B cell (primary cell): ENCODE data around the gene TPST1. TPM values are rescaled to one million over a fixed set of nuclear protein-coding genes. Genes with fewer than 3 reads are reported as not detected.

Experiments used
- ATAC-seq: fragments of 200-7000 bp; cut with Tn5 transposase; one replicate; pipeline ENCODE4 v1.10.0; 2021; ENCODE audit warnings: low read depth, mild to moderate bottlenecking, moderate number of reproducible peaks, moderate library complexity
- CTCF ChIA-PET: fragments of 350-600 bp; sonication (Branson Sonifier 250); formaldehyde crosslinking; loops from one replicate; lab custom pipeline; 2021; ENCODE audit warnings: antibody characterized with exemption, inconsistent platforms; lab: Charles Lee
- POLR2A ChIA-PET: fragments of 350-600 bp; sonication (Branson Sonifier 250); formaldehyde crosslinking; loops from one replicate; lab custom pipeline; 2021; ENCODE audit warnings: antibody characterized with exemption; lab: Charles Lee
- DNase-seq: peaks from one replicate; pipeline ENCODE4 v3.0.0; 2013
- H2AFZ ChIP-seq: 2 replicates; pipeline ENCODE4 v1.6.1; 2012; ENCODE audit warnings: mild to moderate bottlenecking, low read depth, low read length; ENCODE audit not compliant: insufficient read depth, poor library complexity, severe bottlenecking
- H3K27ac ChIP-seq, 2 donors: 1 replicate in 1 of 2; 2 replicates in 1 of 2; pipeline ENCODE4 v1.5.1; 2012 to 2013; ENCODE audit warnings: low read length in 2 of 2, mild to moderate bottlenecking in 2 of 2, moderate library complexity in 1 of 2
- H3K27me3 ChIP-seq, 4 experiments: fragments of 200-600 bp in 1 of 4; sonication (generic) in 1 of 4; replicated peaks in 1 of 4; 1 replicate in 2 of 4; 2 replicates in 2 of 4; pipeline versions ENCODE4 v1.6.1 to v1.7.0; 2013 to 2016; ENCODE audit warnings: low read length in 3 of 4, mild to moderate bottlenecking in 2 of 4, mixed read lengths in 1 of 4, moderate library complexity in 1 of 4; ENCODE audit not compliant: insufficient read depth in 4 of 4, control insufficient read depth in 3 of 4; ENCODE audit errors: control extremely low read depth in 1 of 4
- H3K36me3 ChIP-seq, 2 experiments: replicated peaks in 1 of 2; 1 replicate in 1 of 2; 2 replicates in 1 of 2; pipeline versions ENCODE4 v1.6.1 to v1.7.1; 2013; ENCODE audit warnings: low read length in 1 of 2; ENCODE audit not compliant: insufficient read depth in 2 of 2, control insufficient read depth in 1 of 2; ENCODE audit errors: control extremely low read depth in 1 of 2, extremely low read depth in 1 of 2
- H3K4me1 ChIP-seq, 2 donors: fragments of 200-600 bp in 1 of 2; sonication (generic) in 1 of 2; 1 replicate in 1 of 2; 2 replicates in 1 of 2; pipeline versions ENCODE4 v1.5.1 to v1.6.1; 2013 to 2017; ENCODE audit warnings: low read length in 2 of 2; ENCODE audit not compliant: control insufficient read depth in 2 of 2, insufficient read depth in 2 of 2
- H3K4me2 ChIP-seq: replicated peaks from 2 replicates; pipeline ENCODE3; 2012; ENCODE audit warnings: mild to moderate bottlenecking, low read depth, low read length; ENCODE audit not compliant: poor library complexity, severe bottlenecking
- H3K4me3 ChIP-seq, 5 experiments: fragments of 200-600 bp in 1 of 5; sonication (generic) in 1 of 5; 1 replicate in 3 of 5; 2 replicates in 2 of 5; pipeline versions ENCODE4 v1.5.1 to v1.7.0; 2011 to 2016; ENCODE audit warnings: low read length in 4 of 5, mild to moderate bottlenecking in 4 of 5, low read depth in 2 of 5, control low read depth in 1 of 5, moderate library complexity in 1 of 5; ENCODE audit not compliant: insufficient read depth in 1 of 5; ENCODE audit errors: control extremely low read depth in 1 of 5, extremely low read depth in 1 of 5
- H3K79me2 ChIP-seq: fragments of 200-600 bp; sonication (generic); one replicate; pipeline ENCODE4 v1.6.0; 2016; ENCODE audit warnings: low read length; ENCODE audit not compliant: control insufficient read depth, insufficient read depth
- H3K9ac ChIP-seq: fragments of 200-600 bp; sonication (generic); 2 replicates; pipeline ENCODE4 v1.6.1; 2017; ENCODE audit warnings: mild to moderate bottlenecking, low read length, moderate library complexity
- H3K9me3 ChIP-seq, 3 donors: one replicate each; pipeline versions ENCODE4 v1.6.1 to v1.7.1; 2013; ENCODE audit warnings: low read length in 2 of 3; ENCODE audit not compliant: control insufficient read depth in 2 of 3, insufficient read depth in 1 of 3; ENCODE audit errors: control extremely low read depth in 1 of 3
- H4K20me1 ChIP-seq: 2 replicates; pipeline ENCODE4 v1.6.0; 2012; ENCODE audit warnings: mild to moderate bottlenecking, low read length; ENCODE audit not compliant: insufficient read depth, control insufficient read depth, poor library complexity, severe bottlenecking
- H3K27ac Mint-ChIP-seq: one replicate; pipeline ENCODE4 v1.8.0; 2021; ENCODE audit warnings: mixed read lengths
- H3K27me3 Mint-ChIP-seq: one replicate; pipeline ENCODE4 v1.8.0; 2021; ENCODE audit warnings: mixed read lengths
- H3K4me1 Mint-ChIP-seq: one replicate; pipeline ENCODE4 v1.8.0; 2021; ENCODE audit warnings: mixed read lengths
- H3K4me3 Mint-ChIP-seq: one replicate; pipeline ENCODE4 v1.8.0; 2021; ENCODE audit warnings: mixed read lengths
- H3K9me3 Mint-ChIP-seq: one replicate; pipeline ENCODE4 v1.8.0; 2022; ENCODE audit warnings: mixed read lengths; ENCODE audit not compliant: insufficient read depth
- EZH2 ChIP-seq: IDR thresholded peaks from 2 replicates; pipeline ENCODE4 v1.6.1; 2012; ENCODE audit warnings: borderline replicate concordance, low read depth, mild to moderate bottlenecking, moderate library complexity, low read length; ENCODE audit not compliant: insufficient read depth, poor library complexity, severe bottlenecking
- WGBS: methylation state at CpG from one replicate; pipeline ENCODE4 v1.1.5; 2013; ENCODE audit warnings: missing lambda C conversion rate; ENCODE audit not compliant: insufficient coverage; 5-methylcytosine and 5-hydroxymethylcytosine counted together
- intact Hi-C: fragments of 100-400 bp; cut with micrococcal nuclease; formaldehyde crosslinking; loops from one replicate; pipeline ENCODE4 v1.10.0; 2022
- polyA plus RNA-seq: library from polyadenylated mRNA; depleted of rRNA; stranded (reverse); fragments of >200 nt; gene quantifications from 2 replicates; pipeline ENCODE4 v1.2.3, GENCODE V29; 2012
- total RNA-seq, 2 donors: library from RNA; stranded (reverse); fragments of 120-200 nt in 1 of 2; gene quantifications; 1 replicate in 1 of 2; 2 replicates in 1 of 2; pipeline versions ENCODE4 v1.2.3 to v1.2.4, GENCODE V29; 2013 to 2022
- TF ChIP-seq, protein P1 (sequence below): fragments of 200-600 bp; IDR thresholded peaks from one replicate; pipeline ENCODE4 v1.8.0; 2022; ENCODE audit warnings: antibody characterized with exemption, mild to moderate bottlenecking

TPST1 gene
- total and polyA plus RNA-seq, 2 donors (not counting 1 experiment from before 2014, with no cell fraction given) = 13.0 to 17.0 TPM

DNA sequence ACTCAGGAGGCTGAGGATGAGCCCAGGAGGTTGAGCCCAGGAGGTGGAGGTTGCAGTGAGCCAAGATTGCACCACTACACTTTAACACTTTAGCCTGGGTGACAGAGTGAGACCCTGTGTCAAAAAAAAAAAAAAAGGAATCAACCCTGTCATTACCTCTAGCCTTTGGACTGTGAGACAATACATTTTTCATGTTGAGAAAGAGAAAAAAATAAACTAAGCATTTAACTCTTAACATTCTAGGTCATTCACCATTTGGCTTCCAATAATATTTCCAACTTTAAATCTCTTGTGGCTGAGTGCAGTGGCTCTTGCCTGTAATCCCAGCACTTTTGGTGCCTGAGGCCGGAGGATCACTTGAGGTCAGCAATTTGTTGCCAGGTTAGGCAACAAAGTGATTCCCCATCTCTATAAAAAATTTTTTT is 41.9 kb upstream of the TPST1 start:
- H3K27me3 Mint-ChIP-seq = no peaks in the 10 kb centered on the region
- POLR2A ChIA-PET = no interaction called here
- CTCF ChIA-PET = no interaction called here
- no peaks in the 10 kb centered on the region for H4K20me1 ChIP-seq
- TF ChIP-seq, protein P1, sequence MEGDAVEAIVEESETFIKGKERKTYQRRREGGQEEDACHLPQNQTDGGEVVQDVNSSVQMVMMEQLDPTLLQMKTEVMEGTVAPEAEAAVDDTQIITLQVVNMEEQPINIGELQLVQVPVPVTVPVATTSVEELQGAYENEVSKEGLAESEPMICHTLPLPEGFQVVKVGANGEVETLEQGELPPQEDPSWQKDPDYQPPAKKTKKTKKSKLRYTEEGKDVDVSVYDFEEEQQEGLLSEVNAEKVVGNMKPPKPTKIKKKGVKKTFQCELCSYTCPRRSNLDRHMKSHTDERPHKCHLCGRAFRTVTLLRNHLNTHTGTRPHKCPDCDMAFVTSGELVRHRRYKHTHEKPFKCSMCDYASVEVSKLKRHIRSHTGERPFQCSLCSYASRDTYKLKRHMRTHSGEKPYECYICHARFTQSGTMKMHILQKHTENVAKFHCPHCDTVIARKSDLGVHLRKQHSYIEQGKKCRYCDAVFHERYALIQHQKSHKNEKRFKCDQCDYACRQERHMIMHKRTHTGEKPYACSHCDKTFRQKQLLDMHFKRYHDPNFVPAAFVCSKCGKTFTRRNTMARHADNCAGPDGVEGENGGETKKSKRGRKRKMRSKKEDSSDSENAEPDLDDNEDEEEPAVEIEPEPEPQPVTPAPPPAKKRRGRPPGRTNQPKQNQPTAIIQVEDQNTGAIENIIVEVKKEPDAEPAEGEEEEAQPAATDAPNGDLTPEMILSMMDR = no peak
- no peak for TF ChIP-seq EZH2
- peaks cover 0 to 20% (median 2%) of the 10 kb centered on the region in 3 donors for H3K9me3 ChIP-seq
- no peak overlapping the region for H2AFZ ChIP-seq
- H3K9ac ChIP-seq = no peak overlapping the region
- no peaks in the 10 kb centered on the region for H3K27me3 ChIP-seq
- intact Hi-C loops = no loop called here
- ATAC-seq (no peak), DNase-seq (no peak)
- H3K27ac ChIP-seq = no peak overlapping the region
- no peaks in the 10 kb centered on the region for H3K79me2 ChIP-seq
- no peaks in the 10 kb centered on the region for H3K9me3 Mint-ChIP-seq
- no peak overlapping the region for H3K4me3 ChIP-seq
- WGBS = 100% methylated on average over 1 of the region's 1 CpG
- H3K4me2 ChIP-seq = no peak overlapping the region
- no peak overlapping the region for H3K4me3 Mint-ChIP-seq
- peaks cover 0 to 2% of the 10 kb centered on the region in 2 experiments for H3K36me3 ChIP-seq
- no peaks in the 10 kb centered on the region for H3K4me1 Mint-ChIP-seq
- H3K27ac Mint-ChIP-seq = no peak overlapping the region
- no peaks in the 10 kb centered on the region for H3K4me1 ChIP-seq

DNA sequence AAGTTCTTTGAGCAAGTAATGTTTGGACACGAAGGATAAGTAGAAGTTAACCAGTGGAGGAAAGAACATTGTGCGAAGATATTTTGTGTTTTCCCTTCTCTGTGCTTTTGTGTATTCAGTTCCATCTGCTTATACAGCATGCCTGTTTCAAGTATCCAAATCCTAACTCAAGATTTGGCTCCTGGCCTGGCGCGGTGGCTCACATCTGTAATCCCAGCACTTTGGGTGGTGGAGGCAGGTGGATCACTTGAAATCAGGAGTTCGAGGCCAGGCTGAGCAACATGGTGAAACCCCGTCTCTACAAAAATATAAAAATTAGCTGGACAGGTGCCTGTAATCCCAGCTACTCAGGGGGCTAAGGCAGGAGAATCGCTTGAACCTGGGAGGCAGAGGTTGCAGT is 40.8 kb upstream of the TPST1 start:
- DNase-seq = no peak
- Histone ChIP-seq H3K79me2 (no peaks in the 10 kb centered on the region), H3K4me3 (no peak overlapping the region), H2AFZ (no peak overlapping the region), H3K4me1 (no peaks in the 10 kb centered on the region), H3K9me3 (peaks cover 0 to 9% (median 0%) of the 10 kb centered on the region in 3 donors), H3K27me3 (no peaks in the 10 kb centered on the region), H3K27ac (no peak overlapping the region), H3K36me3 (no peaks in the 10 kb centered on the region), H3K9ac (no peak overlapping the region), H3K4me2 (no peak overlapping the region), H4K20me1 (no peaks in the 10 kb centered on the region)
- no peak for ATAC-seq
- ChIA-PET CTCF (no interaction called here), POLR2A (no interaction called here)
- Mint-ChIP-seq H3K27me3 (no peaks in the 10 kb centered on the region), H3K9me3 (no peaks in the 10 kb centered on the region), H3K4me3 (no peak overlapping the region), H3K4me1 (no peaks in the 10 kb centered on the region), H3K27ac (no peak overlapping the region)
- intact Hi-C loops = no loop called here
- TF ChIP-seq, protein P1 = no peak
- TF ChIP-seq EZH2 = no peak
- no CpG with 5 or more reads among the region's 7 CpGs for WGBS
